ENCODE measurements around the gene PC.

DNA sequence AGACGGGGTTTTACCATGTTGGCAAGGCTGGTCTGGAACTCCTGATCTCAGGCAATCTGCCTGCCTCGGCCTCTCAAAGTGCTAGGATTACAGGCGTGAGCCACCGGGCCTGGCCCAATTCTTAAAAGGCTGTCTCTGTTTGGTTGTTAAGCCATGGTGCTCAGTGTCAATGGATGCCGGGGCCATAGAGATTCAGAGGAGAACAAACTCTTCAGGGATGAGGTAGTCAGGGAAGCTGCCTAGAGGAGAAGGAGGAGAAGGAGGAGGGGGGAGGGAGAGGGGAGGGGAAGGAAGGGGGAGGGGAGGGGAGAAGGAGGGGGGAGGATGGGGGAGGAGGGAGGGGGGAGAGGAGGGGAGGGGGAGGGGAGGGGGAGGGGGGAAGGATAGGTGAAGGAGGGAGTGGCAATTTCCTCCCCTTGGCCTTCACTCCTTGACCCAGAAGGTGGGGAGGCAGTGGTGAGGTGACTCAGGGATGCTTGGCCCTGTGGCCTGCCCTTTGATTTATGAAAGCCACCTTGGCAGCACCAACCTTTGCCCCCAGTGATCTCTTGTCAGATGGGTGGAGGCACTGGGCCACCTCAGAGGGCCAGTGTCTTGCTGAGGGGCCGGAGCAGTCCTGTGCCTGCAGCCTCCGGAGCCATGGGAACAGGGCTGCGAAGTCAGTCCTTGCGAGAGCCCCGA lies 16.7 kb upstream of the PC start, which contains the start of gene C11orf86:
- TF ChIP-seq CTCF (IDR thresholded peaks at IDR 0.05), result no peak
- no peak for TF ChIP-seq POLR2A (IDR thresholded peaks at IDR 0.05)
